Raji (cell line): ENCODE measurements around the gene CXCL13.

Source experiments
- POLR2A ChIP-seq: IDR thresholded peaks from 2 replicates; pipeline ENCODE4 v1.6.1; 2011; ENCODE audit warnings: low read depth, low read length, control low read depth; ENCODE audit not compliant: insufficient read depth

Gene CXCL13, protein sequence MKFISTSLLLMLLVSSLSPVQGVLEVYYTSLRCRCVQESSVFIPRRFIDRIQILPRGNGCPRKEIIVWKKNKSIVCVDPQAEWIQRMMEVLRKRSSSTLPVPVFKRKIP

DNA sequence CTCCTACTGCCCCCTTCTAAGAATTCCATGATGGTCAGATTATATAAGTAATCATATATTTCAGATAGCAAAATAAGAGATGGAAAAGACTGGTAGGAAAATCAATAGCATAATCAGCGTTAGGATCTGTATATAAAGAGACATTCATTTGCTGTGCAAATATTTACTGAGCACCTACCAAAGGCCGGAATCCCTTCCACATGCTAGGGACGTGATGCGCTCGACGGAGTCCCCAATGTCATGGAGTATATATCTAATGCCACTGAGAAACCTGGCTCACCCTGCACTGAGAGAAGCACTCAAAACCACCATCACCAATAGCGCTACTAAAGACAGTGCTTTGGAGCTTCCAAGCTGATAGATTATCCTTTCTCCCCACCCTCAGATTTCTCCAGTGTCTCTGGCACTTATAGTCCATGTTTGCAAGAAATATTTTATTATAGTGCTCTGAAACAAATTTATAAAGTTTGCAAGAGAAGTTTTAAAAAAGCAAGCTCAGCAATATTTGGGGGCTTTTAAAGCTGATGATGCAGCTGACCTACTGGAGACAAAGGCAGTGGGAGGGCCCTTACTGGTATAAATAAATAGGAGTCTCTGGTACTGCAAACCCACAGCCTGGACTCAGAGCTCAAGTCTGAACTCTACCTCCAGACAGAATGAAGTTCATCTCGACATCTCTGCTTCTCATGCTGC, at the start of gene CXCL13:
Gene CXCL13, plus strand, starts transcription at position 611 of the 693 bp plus-strand sequence. Its CDS starts 46 bp downstream, at position 657.
- no peak for TF ChIP-seq POLR2A

DNA sequence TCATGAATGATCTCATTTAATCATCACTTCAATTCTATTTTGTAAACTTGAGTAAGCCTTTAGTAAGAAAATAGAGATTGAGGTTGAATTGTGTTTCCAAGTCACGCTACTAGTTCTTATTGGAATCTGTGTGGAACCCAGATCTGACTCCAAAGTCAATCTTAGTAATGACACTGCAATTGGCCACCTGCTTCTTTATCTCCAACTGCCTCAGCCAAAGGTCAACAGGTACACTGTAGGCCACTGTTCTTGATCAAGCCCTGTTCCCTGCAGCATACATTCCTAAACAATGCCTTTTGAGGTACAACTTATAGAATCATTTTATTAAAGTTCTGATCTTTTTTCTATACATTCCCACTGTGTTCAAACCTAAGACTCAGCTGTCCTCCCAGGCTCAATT, 45.5 kb upstream of the CXCL13 start:
- no peak for TF ChIP-seq POLR2A

DNA sequence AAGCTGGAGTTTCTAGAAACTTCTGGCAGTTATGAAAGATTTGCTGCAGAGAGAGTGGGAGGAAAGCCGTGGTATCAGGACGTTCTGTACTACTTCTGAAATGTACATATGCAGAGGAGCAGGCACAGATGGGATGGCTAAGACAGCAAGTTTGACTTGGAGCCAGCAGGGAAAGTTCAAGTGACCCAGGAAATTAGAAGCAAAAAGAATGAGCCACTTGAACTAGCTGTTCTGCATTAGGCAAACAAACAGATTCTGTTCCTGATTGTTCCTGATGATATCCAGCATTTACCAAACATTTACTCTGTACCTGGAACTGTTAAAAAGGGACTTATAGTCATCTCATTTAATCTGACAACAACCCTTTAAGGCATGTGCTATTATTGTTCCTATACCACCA, 41.4 kb upstream of the CXCL13 start:
- no peak for TF ChIP-seq POLR2A

DNA sequence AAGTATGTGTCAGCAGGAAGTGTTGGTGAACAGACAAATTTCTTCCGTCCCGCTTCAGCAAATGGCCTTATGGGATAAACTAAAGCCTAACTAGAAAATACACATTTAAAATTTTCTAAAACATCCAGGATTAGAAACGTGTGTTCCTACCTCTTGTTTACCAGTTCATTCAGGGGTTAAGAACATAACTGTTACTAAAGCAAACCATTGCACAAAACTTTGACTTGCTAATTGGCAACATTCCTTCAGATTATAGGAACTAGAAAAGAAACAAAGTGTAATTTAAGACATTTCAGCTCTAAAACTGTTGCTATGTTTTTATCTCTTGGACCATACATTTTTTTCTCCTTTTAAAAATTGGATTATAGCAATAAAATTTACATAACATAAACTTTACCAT, 39.5 kb upstream of the CXCL13 start:
- TF ChIP-seq POLR2A: no peak

DNA sequence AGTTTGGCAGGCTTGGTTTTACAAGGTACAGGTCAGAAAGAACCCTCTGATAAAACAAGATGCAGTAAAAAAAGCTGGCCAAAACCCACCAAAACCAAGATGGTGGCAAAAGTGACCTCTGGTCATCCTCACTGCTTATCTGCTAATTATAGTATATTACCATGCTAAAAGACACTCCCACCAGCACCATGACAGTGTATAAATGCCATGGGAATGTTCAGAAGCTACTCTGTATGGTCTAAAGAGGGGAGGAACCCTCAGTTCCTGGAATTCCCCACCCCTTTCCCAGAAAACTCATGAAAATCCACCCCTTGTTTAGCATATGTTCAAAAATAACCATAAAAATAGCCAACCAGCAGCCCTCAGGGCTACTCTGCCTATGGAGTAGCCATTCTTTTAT, 38.1 kb upstream of the CXCL13 start:
- no peak for TF ChIP-seq POLR2A

DNA sequence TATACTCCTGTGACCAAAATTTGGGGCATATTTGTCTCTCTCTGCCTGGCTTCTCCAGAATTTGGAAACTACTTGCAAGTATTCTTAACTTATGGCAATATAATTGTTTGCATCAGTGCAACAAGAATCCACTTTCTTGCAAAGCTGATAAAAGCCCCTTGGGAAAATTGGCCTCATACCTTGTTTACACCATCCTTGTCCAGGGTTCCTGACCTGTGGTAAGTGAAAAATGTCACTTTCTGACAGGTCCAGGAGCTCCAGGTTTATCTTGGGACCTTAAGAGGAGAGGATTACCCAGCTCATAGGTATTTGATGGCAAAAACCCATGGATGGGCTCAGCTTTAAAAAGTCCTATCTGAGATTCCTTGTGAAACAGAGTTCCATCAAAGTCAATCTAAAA, 29.3 kb upstream of the CXCL13 start:
- TF ChIP-seq POLR2A: no peak

DNA sequence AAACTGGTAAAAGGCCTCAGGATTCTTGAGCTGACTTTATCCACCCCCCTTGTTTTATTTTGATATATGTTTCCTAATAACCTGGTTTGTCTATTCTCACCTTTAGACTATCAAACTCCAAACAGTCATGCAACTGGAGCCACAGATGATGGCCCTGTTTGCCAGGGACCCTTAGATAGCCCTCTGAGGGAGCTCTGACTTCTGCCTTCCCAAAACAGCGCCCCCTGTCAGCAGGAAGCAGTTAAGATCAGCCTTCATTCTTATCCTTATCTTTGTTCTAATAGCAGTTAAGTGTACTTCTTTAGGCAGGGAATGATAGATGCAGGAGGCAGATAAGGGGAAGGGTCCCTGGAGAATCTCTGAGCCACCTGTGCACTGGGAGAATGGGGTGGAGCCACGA, 27.5 kb upstream of the CXCL13 start:
- no peak for TF ChIP-seq POLR2A

DNA sequence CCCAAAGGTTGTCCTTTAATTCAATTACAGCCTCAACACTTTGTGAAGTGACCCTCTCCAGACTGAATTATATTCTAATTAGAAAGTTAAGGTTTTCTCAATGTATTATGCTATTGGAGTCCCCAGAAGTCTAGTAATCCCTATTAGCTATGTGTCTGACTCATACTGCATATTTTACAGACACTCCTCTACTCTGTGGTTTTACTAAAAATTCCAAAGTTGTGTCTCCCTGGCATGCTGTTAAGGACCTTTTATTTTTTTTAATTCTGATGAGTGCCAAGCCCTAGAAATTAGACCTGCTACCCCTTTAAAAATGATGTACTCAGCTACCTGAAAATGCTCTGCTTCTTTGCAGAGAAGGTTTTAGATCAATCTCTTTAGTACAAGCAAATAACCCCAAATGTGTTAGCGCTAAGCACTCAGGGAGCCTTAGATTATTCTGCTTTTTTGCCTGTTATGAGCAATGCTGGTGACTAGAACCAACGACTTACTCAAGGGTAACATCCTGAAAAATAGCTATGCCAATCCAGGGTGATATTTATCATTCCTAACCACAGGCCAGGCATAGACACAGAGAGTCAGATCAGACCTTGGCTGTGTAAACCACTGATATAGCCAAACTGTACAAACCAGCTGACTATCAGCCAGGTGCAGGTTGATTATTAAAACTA, 26.1 kb upstream of the CXCL13 start:
- TF ChIP-seq POLR2A: no peak

DNA sequence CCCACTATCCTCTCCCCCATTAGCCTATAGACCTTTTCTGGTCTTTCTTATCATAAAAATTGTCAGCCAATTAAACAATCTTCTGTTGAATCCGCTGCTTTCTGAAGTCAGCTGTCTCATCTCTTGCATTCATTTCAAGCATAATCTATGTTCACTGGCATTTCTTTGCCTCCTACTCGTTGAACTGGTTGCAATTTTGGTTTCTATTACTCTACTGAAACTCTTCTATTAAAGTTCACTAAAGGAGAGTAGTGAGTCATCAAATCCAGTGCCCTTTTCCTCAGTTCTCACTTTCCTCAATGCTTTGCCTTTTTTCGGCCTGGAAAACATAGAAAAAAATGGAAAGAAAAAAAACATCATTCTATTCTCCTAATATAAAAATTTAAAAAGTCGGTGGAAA, 23.9 kb upstream of the CXCL13 start:
- TF ChIP-seq POLR2A: no peak

DNA sequence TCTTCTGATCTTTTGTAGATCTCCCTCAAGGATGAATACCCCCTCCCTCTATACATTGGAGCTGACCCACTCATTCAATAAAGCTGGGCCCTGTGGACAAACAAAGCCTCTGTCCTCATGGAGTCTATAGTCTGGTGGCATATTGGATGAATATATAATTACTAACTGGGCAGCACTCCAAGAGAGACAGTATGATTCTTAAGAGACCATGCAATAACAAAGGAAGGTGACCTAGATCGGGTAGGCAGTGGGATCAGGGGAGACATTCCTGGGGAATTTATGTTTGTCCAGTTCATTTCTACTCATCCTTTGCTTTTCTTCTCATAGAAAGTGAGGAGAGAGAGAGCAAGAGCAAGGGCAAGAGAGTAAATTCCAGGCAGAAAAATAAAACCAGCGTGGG, 23.5 kb upstream of the CXCL13 start:
- TF ChIP-seq POLR2A: no peak

DNA sequence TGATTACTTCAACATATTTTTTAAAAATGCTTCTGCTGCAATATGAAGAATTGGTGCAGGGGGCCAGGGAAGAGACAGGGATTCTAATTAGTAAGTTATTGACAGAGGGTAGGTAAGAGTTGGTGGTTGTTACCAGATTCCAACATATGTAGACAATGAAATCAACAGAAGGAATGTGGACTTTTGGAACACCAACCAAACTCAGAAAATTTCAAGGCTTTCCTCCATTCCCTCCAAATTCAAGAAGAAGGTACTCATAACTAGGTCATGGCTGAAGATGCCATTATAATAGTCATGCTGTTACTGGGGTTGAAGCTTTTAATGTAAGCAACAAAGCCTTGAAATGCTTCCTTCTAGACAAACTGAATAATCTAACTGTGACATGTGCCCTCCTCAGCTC, 22.9 kb upstream of the CXCL13 start:
- no peak for TF ChIP-seq POLR2A

DNA sequence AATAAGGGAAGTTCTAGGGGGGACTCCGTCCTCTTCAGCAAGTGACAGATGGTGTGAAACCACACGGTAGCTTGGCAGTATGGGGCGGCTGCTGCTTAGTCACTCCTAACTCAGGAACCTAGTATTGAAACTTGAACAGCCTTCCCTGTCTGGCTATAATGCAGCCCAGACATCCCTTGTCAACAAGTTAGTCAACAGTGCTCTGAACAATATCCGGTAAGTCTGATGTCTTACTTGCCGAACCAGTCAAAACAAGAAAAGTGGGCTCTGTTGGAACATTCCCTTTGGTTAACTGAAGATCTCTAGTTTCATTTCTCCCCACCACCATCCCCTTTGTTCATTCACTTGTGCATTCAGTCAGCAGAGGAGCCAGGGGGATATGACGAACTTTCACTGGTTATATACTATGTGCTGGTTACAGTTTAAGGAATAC, 18.7 kb upstream of the CXCL13 start:
- no peak for TF ChIP-seq POLR2A

DNA sequence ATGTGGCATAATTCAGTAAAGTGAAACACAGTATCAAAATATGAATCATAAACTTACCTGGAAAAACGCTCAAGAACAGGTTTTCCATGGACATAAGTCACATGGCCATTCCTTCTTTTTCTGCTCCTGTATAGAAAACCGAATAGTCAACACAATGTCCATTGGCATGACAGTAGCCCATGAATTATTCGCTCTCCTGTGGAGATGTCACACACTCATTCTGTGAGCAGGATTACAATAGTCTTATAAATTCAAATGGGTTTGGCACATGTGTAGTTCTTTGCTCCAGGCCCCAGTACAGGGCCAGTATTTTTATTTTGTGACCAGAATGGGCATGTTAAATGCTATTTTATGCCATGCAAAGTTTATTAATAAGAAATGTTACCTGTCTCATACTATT, 15.1 kb upstream of the CXCL13 start:
- TF ChIP-seq POLR2A: no peak

DNA sequence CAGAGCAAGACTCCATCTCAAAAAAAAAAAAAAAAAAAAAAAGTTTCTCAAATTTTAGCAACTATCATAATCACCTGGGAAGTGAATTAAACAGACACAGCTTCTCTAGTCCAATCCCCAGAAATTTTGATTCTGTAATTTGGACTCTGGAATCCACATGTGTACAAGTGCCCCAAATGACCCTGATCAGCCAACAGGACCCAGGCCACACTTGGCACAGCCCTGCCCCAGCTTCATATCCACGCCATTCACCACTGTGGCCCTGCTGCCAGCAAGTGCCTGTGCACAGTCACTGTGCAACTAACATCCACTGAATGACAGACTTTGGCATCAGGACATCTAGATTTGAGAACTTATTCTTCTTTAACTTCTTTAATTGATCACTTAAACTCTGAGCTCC, 14.1 kb upstream of the CXCL13 start:
- TF ChIP-seq POLR2A: no peak

DNA sequence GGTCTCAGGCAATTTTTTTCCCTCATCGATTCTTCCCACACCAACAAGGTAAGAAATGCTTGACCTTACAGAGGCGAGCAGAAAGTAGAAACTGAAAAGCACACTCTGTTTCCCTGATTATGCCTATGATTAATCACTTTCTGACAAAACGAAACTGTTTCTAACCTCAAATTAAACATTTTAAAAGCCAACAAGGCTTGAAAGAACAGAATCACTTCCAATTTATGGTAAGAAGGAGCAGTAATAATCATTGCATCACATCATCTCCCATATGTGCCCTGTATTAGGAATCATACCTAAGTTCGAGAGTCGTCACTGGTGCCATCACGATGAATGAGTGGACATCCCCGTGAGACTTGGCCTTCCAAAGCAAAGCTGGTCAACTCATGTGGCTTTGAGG, 12.5 kb upstream of the CXCL13 start:
- TF ChIP-seq POLR2A: no peak

DNA sequence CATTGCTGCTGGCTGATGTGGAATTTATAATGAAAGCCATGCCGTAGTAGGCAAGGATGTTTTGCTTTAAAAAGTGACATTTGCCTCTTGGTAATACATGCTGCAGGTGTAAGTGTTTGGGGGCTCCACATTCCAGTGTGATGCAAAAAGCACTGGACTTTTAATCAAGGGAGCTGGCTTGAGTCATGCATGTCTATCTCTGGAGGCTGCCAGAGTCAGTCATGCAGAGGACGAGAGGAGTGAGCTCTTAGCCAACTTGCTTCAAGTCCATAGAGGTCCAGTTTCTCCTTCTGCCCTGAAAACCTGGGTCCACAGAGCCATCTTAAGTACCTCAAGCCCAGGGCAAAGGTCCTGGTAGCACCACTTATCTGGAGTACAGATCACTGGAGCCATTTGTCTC, 11.6 kb upstream of the CXCL13 start:
- no peak for TF ChIP-seq POLR2A
